MM.1S (cell line): ENCODE results near the gene BRME1.

Experiments
- DNase-seq: peaks from one replicate; pipeline ENCODE4 v3.0.0-alpha.2; 2015
- H2AFZ ChIP-seq: fragments of 300-600 bp; sonication (generic); 2 replicates; pipeline ENCODE4 v1.6.0; 2016; ENCODE audit warnings: antibody characterized with exemption, low read length
- H3F3A ChIP-seq: fragments of 300-600 bp; sonication (generic); 2 replicates; pipeline ENCODE4 v1.6.1; 2016; ENCODE audit warnings: mild to moderate bottlenecking, antibody characterized with exemption, low read length, moderate library complexity, mixed read lengths; ENCODE audit not compliant: insufficient read depth
- H3K27ac ChIP-seq: fragments of 300-600 bp; sonication (generic); 2 replicates; pipeline ENCODE4 v1.5.1; 2016; ENCODE audit warnings: mild to moderate bottlenecking, low read length
- H3K27me3 ChIP-seq: fragments of 300-600 bp; sonication (generic); replicated peaks from 2 replicates; pipeline ENCODE4 v1.6.0; 2016; ENCODE audit warnings: low read length; ENCODE audit not compliant: insufficient read depth
- H3K36me3 ChIP-seq: fragments of 300-600 bp; sonication (generic); replicated peaks from 2 replicates; pipeline ENCODE4 v1.6.1; 2016; ENCODE audit warnings: mild to moderate bottlenecking, low read length, mixed read lengths; ENCODE audit not compliant: insufficient read depth
- H3K4me1 ChIP-seq: fragments of 300-600 bp; sonication (generic); 2 replicates; pipeline ENCODE4 v1.6.1; 2016; ENCODE audit warnings: low read length, mixed read lengths
- H3K4me2 ChIP-seq: fragments of 300-600 bp; sonication (generic); 2 replicates; pipeline ENCODE4 v1.6.0; 2016; ENCODE audit warnings: low read depth, low read length
- H3K4me3 ChIP-seq: fragments of 300-600 bp; sonication (generic); 2 replicates; pipeline ENCODE4 v1.5.1; 2016; ENCODE audit warnings: low read length, mixed read lengths
- H3K79me2 ChIP-seq: fragments of 300-600 bp; sonication (generic); 2 replicates; pipeline ENCODE4 v1.6.1; 2016; ENCODE audit warnings: mixed run types, low read length, mixed read lengths
- H3K9ac ChIP-seq: fragments of 300-600 bp; sonication (generic); 2 replicates; pipeline ENCODE4 v1.6.1; 2016; ENCODE audit warnings: low read length, mixed read lengths
- H3K9me2 ChIP-seq: fragments of 300-600 bp; sonication (generic); replicated peaks from 2 replicates; pipeline ENCODE4 v1.6.1; 2016; ENCODE audit warnings: mild to moderate bottlenecking, low read length, mixed read lengths; ENCODE audit not compliant: insufficient read depth
- H3K9me3 ChIP-seq: fragments of 300-600 bp; sonication (generic); replicated peaks from 2 replicates; pipeline ENCODE4 v1.6.1; 2016; ENCODE audit warnings: mild to moderate bottlenecking, low read length, mixed read lengths; ENCODE audit not compliant: insufficient read depth
- H4K20me1 ChIP-seq: fragments of 300-600 bp; sonication (generic); 2 replicates; pipeline ENCODE4 v1.6.1; 2016; ENCODE audit warnings: mild to moderate bottlenecking, low read length, moderate library complexity, mixed read lengths; ENCODE audit not compliant: insufficient read depth
- CTCF ChIP-seq: fragments of 300-600 bp; sonication (generic); IDR thresholded peaks from 2 replicates; pipeline ENCODE4 v1.5.1; 2016; ENCODE audit warnings: antibody characterized with exemption, low read length, mixed read lengths
- EZH2 ChIP-seq: fragments of 300-600 bp; sonication (generic); optimal IDR thresholded peaks from 2 replicates; pipeline ENCODE3; 2017; ENCODE audit warnings: low read depth, mild to moderate bottlenecking, antibody characterized with exemption, low read length, mixed read lengths
- EZH2phosphoT487 ChIP-seq: fragments of 300-600 bp; sonication (generic); IDR thresholded peaks from 2 replicates; pipeline ENCODE4 v1.6.1; 2018; ENCODE audit warnings: antibody characterized with exemption, low read length

Gene BRME1

GRCh38 chr19:13877303-13877702, 28.6 kb downstream of the BRME1 start:
- TF ChIP-seq EZH2phosphoT487 (no peak), CTCF (no peak), EZH2 (no peak)

GRCh38 chr19:13876834-13877233, 29.1 kb downstream of the BRME1 start, which contains the start of gene NANOS3:
TSS of gene NANOS3 (plus strand) at chr19:13877134. CDS start at chr19:13877249, 115 bp downstream.
- H2AFZ ChIP-seq: no peak within 1 kb of the TSS
- TF ChIP-seq EZH2phosphoT487: no peak
- no peak for TF ChIP-seq EZH2
- TF ChIP-seq CTCF: no peak
- H3K27me3 ChIP-seq: peaks cover 54% of the 10 kb centered on the region
- DNase-seq: no peak
- H4K20me1 ChIP-seq: no peaks in the 10 kb centered on the region
- H3K4me3 ChIP-seq: no peak within 1 kb of the TSS
- no peaks in the 10 kb centered on the region for H3K36me3 ChIP-seq
- H3F3A ChIP-seq: no peaks in the 10 kb centered on the region
- no peaks in the 10 kb centered on the region for H3K9me3 ChIP-seq
- no peak within 1 kb of the TSS for H3K4me2 ChIP-seq
- H3K79me2 ChIP-seq: no peaks in the 10 kb centered on the region
- H3K27ac ChIP-seq: no peak within 1 kb of the TSS
- H3K4me1 ChIP-seq: peaks cover 16% of the 10 kb centered on the region
- no peak within 1 kb of the TSS for H3K9ac ChIP-seq
- H3K9me2 ChIP-seq: no peaks in the 10 kb centered on the region

More at GRCh38 chr19:13877303-13877702, 28.6 kb downstream of the BRME1 start:
- peaks cover 16% of the 10 kb centered on the region for H3K4me1 ChIP-seq
- H3K79me2 ChIP-seq: no peaks in the 10 kb centered on the region
- H3K9me2 ChIP-seq: no peaks in the 10 kb centered on the region
- H3K4me3 ChIP-seq: no peak overlapping the region
- DNase-seq: no peak
- no peaks in the 10 kb centered on the region for H3K36me3 ChIP-seq
- H3K4me2 ChIP-seq: no peak overlapping the region
- no peaks in the 10 kb centered on the region for H4K20me1 ChIP-seq
- H3K9me3 ChIP-seq: no peaks in the 10 kb centered on the region
- no peak overlapping the region for H2AFZ ChIP-seq
- H3K27ac ChIP-seq: no peak overlapping the region
- H3K27me3 ChIP-seq: peaks cover 50% of the 10 kb centered on the region
- no peak overlapping the region for H3K9ac ChIP-seq
- H3F3A ChIP-seq: no peaks in the 10 kb centered on the region

GRCh38 chr19:13875824-13876223, 30.1 kb downstream of the BRME1 start:
- Histone ChIP-seq H3K79me2 (no peaks in the 10 kb centered on the region), H3K27me3 (peaks cover 64% of the 10 kb centered on the region), H3K4me3 (no peak overlapping the region), H3K4me1 (peaks cover 6% of the 10 kb centered on the region), H3K27ac (no peak overlapping the region), H3K9me3 (no peaks in the 10 kb centered on the region), H4K20me1 (no peaks in the 10 kb centered on the region), H3K9me2 (no peaks in the 10 kb centered on the region), H3K4me2 (no peak overlapping the region), H3K36me3 (no peaks in the 10 kb centered on the region), H3F3A (no peaks in the 10 kb centered on the region), H3K9ac (no peak overlapping the region), H2AFZ (no peak overlapping the region)
- no peak for TF ChIP-seq EZH2
- no peak for TF ChIP-seq CTCF
- TF ChIP-seq EZH2phosphoT487: no peak
- no peak for DNase-seq
